HCT116 (cell line): ENCODE results near the gene GRM5.

Experiments used
- MAX ChIP-seq: IDR thresholded peaks from 2 replicates; pipeline ENCODE4 v1.6.1; 2012
- RAD21 ChIP-seq: IDR thresholded peaks from 2 replicates; pipeline ENCODE4 v1.6.1; 2012; ENCODE audit warnings: low read depth, mild to moderate bottlenecking
- SIN3A ChIP-seq: IDR thresholded peaks from 2 replicates; pipeline ENCODE4 v1.6.1; 2012; ENCODE audit warnings: low read depth

GRCh38 chr11:88689548-88690240 is 376.1 kb downstream of the GRM5 start:
- TF ChIP-seq RAD21 = no peak
- no peak for TF ChIP-seq MAX
- no peak for TF ChIP-seq SIN3A
